Activated T-cell treated with anti-CD3 and anti-CD28 coated beads, Interleukin-2, amount 50 U/mL, for 72 hours (primary cell): ENCODE measurements around the gene GBA2. TPM values are rescaled to one million over a fixed set of nuclear protein-coding genes. Genes with fewer than 3 reads are reported as not detected.

Source experiments
- ATAC-seq, 2 donors: fragments of 150-1000 bp; cut with Tn5 transposase; replicated peaks in 1 of 2; 2 replicates each; pipeline ENCODE4 v1.10.0; 2021; ENCODE audit warnings: moderate library complexity in 2 of 2, mild to moderate bottlenecking in 1 of 2
- DNase-seq, 2 donors: peaks; one replicate each; pipeline ENCODE4 v3.0.0; 2021 to 2022; ENCODE audit warnings: mixed read lengths in 1 of 2
- H3K27ac Mint-ChIP-seq: one replicate; pipeline ENCODE4 v1.8.0; 2022; ENCODE audit warnings: mild to moderate bottlenecking, moderate library complexity, mixed read lengths
- H3K27me3 Mint-ChIP-seq: one replicate; pipeline ENCODE4 v1.8.0; 2022; ENCODE audit warnings: low read depth, mixed read lengths
- H3K36me3 Mint-ChIP-seq, 2 donors: one replicate each; pipeline ENCODE4 v1.8.0; 2022; ENCODE audit warnings: mixed read lengths in 2 of 2, mild to moderate bottlenecking in 1 of 2; ENCODE audit not compliant: insufficient read depth in 2 of 2
- H3K4me1 Mint-ChIP-seq: one replicate; pipeline ENCODE4 v1.8.0; 2022; ENCODE audit warnings: low read depth, mixed read lengths
- H3K4me3 Mint-ChIP-seq, 2 donors: one replicate each; pipeline ENCODE4 v1.8.0; 2022; ENCODE audit warnings: mild to moderate bottlenecking in 2 of 2, mixed read lengths in 2 of 2, moderate library complexity in 2 of 2
- H3K9me3 Mint-ChIP-seq, 2 donors: one replicate each; pipeline ENCODE4 v1.8.0; 2022; ENCODE audit warnings: mixed read lengths in 2 of 2
- total RNA-seq, 2 donors: library from RNA; stranded (reverse); gene quantifications; one replicate each; pipeline ENCODE4 v1.2.3, GENCODE V29; 2022

GBA2 gene
- total RNA-seq, 2 donors from 2014 or later, result 37.7 to 38.4 TPM

DNA sequence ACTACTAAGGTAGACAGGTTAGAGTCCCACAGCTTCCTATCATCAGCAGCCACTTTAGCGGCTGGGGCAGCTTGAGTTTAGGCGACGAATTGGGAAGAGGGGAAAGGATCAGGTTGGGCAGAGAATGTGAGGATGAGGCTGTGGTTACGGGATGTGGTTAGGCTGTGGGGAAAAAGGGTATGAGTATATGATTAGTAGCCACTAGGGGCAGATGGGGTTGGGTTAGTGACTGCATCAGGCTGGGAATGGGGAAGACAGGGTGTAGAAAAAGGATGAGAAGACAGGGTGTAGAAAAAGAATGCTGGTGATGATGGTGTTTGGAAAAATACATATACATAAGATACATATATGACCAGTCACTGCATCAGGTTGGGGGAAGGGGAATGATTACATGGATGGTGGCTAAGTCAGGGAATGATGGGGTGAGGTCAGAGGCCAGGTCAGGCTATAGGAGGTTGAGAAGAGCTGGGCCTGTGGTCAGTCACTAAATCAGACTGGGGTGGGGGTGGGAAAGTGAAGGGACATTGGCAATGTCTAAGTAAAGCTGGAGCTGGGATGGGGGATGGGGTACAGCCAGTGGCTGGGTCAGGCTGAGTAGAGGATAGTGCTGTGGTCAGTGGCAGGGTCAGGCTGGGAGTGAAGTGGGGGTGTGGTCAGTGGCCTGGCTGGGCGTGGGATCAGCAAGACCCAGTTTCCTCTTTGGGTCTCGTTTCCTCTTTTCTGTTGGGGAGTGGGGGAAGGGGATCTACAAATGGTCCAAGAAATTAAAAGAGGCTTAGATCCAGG, 19.1 kb downstream of the GBA2 start:
- Mint-ChIP-seq H3K9me3 (no peaks in the 10 kb centered on the region), H3K36me3 (peaks cover 7 to 10% of the 10 kb centered on the region in 2 donors), H3K4me3 (no peak overlapping the region), H3K27me3 (no peaks in the 10 kb centered on the region), H3K27ac (no peak overlapping the region), H3K4me1 (peaks cover 20% of the 10 kb centered on the region)
- DNase-seq (peak; percentile 25 to 53), ATAC-seq (no peak)

GRCh38 chr9:35729101-35729500, 19.9 kb downstream of the GBA2 start:
- peaks cover 22% of the 10 kb centered on the region for H3K4me1 Mint-ChIP-seq
- no peak overlapping the region for H3K4me3 Mint-ChIP-seq
- H3K9me3 Mint-ChIP-seq, result no peaks in the 10 kb centered on the region
- ATAC-seq (no peak), DNase-seq (no peak)
- no peak overlapping the region for H3K27ac Mint-ChIP-seq
- H3K27me3 Mint-ChIP-seq, result no peaks in the 10 kb centered on the region
- H3K36me3 Mint-ChIP-seq, result peaks cover 11 to 15% of the 10 kb centered on the region in 2 donors

GRCh38 chr9:35728041-35728971, 20.7 kb downstream of the GBA2 start:
- DNase-seq (peak; percentile 63 to 69), ATAC-seq (peak; percentile 16 to 18)
- Mint-ChIP-seq H3K27me3 (no peaks in the 10 kb centered on the region), H3K36me3 (peaks cover 12 to 15% of the 10 kb centered on the region in 2 donors), H3K4me1 (peaks cover 14% of the 10 kb centered on the region), H3K27ac (no peak overlapping the region), H3K9me3 (no peaks in the 10 kb centered on the region), H3K4me3 (no peak overlapping the region)

- no peak for DNase-seq
- Mint-ChIP-seq H3K9me3 (no peaks in the 10 kb centered on the region), H3K4me1 (peaks cover 9% of the 10 kb centered on the region), H3K4me3 (no peak overlapping the region), H3K36me3 (peaks cover 15% of the 10 kb centered on the region in 2 donors), H3K27me3 (no peaks in the 10 kb centered on the region), H3K27ac (no peak overlapping the region)
- ATAC-seq, result no peak
Measured at GRCh38 chr9:35727676-35728040, 21.4 kb downstream of the GBA2 start.

- Mint-ChIP-seq H3K4me3 (no peak overlapping the region), H3K4me1 (peaks cover 9% of the 10 kb centered on the region), H3K27me3 (no peaks in the 10 kb centered on the region), H3K9me3 (no peaks in the 10 kb centered on the region), H3K36me3 (peaks cover 18 to 20% of the 10 kb centered on the region in 2 donors), H3K27ac (peak overlapping the region; percentile 85)
- ATAC-seq (no peak), DNase-seq (peak; percentile 34 to 35)
Measured at GRCh38 chr9:35726931-35727330, 22.1 kb downstream of the GBA2 start.

- H3K27ac Mint-ChIP-seq, result no peak overlapping the region
- peaks cover 9% of the 10 kb centered on the region for H3K4me1 Mint-ChIP-seq
- no peaks in the 10 kb centered on the region for H3K9me3 Mint-ChIP-seq
- H3K4me3 Mint-ChIP-seq, result no peak overlapping the region
- peaks cover 19 to 25% of the 10 kb centered on the region in 2 donors for H3K36me3 Mint-ChIP-seq
- no peaks in the 10 kb centered on the region for H3K27me3 Mint-ChIP-seq
- DNase-seq (no peak), ATAC-seq (no peak)
Measured at GRCh38 chr9:35725362-35725761, 23.7 kb downstream of the GBA2 start.

- ATAC-seq, result no peak
- Mint-ChIP-seq H3K4me1 (peaks cover 9% of the 10 kb centered on the region), H3K4me3 (no peak overlapping the region), H3K27me3 (no peaks in the 10 kb centered on the region), H3K9me3 (no peaks in the 10 kb centered on the region), H3K36me3 (peaks cover 24 to 28% of the 10 kb centered on the region in 2 donors), H3K27ac (no peak overlapping the region)
- DNase-seq, result no peak
Measured at GRCh38 chr9:35723908-35724307, 25.1 kb downstream of the GBA2 start.

GRCh38 chr9:35723426-35723825, 25.6 kb downstream of the GBA2 start:
- ATAC-seq (no peak), DNase-seq (no peak)
- no peaks in the 10 kb centered on the region for H3K9me3 Mint-ChIP-seq
- H3K4me3 Mint-ChIP-seq, result no peak overlapping the region
- H3K4me1 Mint-ChIP-seq, result peaks cover 9% of the 10 kb centered on the region
- H3K27me3 Mint-ChIP-seq, result no peaks in the 10 kb centered on the region
- H3K36me3 Mint-ChIP-seq, result peaks cover 25 to 28% of the 10 kb centered on the region in 2 donors
- H3K27ac Mint-ChIP-seq, result peak overlapping the region; percentile 65

DNA sequence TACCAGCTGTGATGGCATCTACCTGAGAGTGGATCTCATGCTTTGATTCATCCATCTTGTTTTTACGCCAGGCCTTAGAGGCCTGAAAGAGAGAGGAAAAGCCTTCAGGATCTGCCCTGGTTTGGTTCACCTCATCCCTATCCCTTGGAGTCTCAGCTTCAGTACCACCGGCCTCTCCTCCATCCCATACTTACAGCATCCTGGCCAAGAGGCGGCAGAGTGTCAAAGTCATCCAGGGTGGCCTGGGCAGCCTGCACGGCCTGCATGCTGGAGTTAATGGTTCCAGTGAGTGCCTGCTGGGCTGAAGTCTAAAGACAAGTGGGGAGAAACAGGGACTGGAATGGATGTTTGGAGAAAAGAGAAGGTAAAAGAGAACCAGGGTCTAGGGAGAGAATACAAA, 29.5 kb downstream of the GBA2 start:
- ATAC-seq (no peak), DNase-seq (no peak)
- H3K27me3 Mint-ChIP-seq, result no peaks in the 10 kb centered on the region
- H3K4me3 Mint-ChIP-seq, result no peak overlapping the region
- H3K36me3 Mint-ChIP-seq, result peaks cover 23 to 34% of the 10 kb centered on the region in 2 donors
- no peak overlapping the region for H3K27ac Mint-ChIP-seq
- H3K4me1 Mint-ChIP-seq, result peaks cover 3% of the 10 kb centered on the region
- H3K9me3 Mint-ChIP-seq, result no peaks in the 10 kb centered on the region

- Mint-ChIP-seq H3K4me1 (no peaks in the 10 kb centered on the region), H3K36me3 (peaks cover 23 to 31% of the 10 kb centered on the region in 2 donors), H3K27me3 (no peaks in the 10 kb centered on the region), H3K9me3 (no peaks in the 10 kb centered on the region), H3K4me3 (no peak overlapping the region), H3K27ac (no peak overlapping the region)
- ATAC-seq (no peak), DNase-seq (no peak)
Measured at GRCh38 chr9:35718721-35719511, 30.1 kb downstream of the GBA2 start.

GRCh38 chr9:35717132-35717870, 31.7 kb downstream of the GBA2 start:
- H3K27me3 Mint-ChIP-seq, result no peaks in the 10 kb centered on the region
- ATAC-seq, result no peak
- no peak overlapping the region for H3K4me3 Mint-ChIP-seq
- peaks cover 26 to 29% of the 10 kb centered on the region in 2 donors for H3K36me3 Mint-ChIP-seq
- DNase-seq, result no peak
- H3K9me3 Mint-ChIP-seq, result no peaks in the 10 kb centered on the region
- no peak overlapping the region for H3K27ac Mint-ChIP-seq
- peaks cover under 1% of the 10 kb centered on the region for H3K4me1 Mint-ChIP-seq

GRCh38 chr9:35716230-35716629, 32.8 kb downstream of the GBA2 start:
- Mint-ChIP-seq H3K36me3 (peaks cover 17 to 21% of the 10 kb centered on the region in 2 donors), H3K4me1 (peaks cover 9% of the 10 kb centered on the region), H3K27me3 (no peaks in the 10 kb centered on the region), H3K4me3 (no peak overlapping the region), H3K27ac (no peak overlapping the region), H3K9me3 (no peaks in the 10 kb centered on the region)
- ATAC-seq (no peak), DNase-seq (no peak)
